HepG2 (cell line): Measurements from ENCODE around the gene SMIM12. TPM values are rescaled to one million over a fixed set of nuclear protein-coding genes. Genes with fewer than 3 reads are reported as not detected.

ENCODE experiments used
- ATAC-seq: fragments of 200-7000 bp; cut with Tn5 transposase; 3 replicates; pipeline ENCODE4 v1.9.1; 2020; ENCODE audit warnings: mild to moderate bottlenecking, moderate library complexity
- BruUV-seq: library from RNA; stranded (reverse); fragments of 400-500 nt; replicated peaks from 2 replicates; lab custom pipeline; 2021; lab: Mats Ljungman, UMichigan
- CTCF ChIA-PET: fragments of 300-600 bp; formaldehyde crosslinking; extraction: SDS; loops from one replicate; lab custom pipeline; 2021; ENCODE audit warnings: low total read pairs, inconsistent platforms, low intra/inter-chr PET ratio; lab: Yijun Ruan, JAX
- POLR2A ChIA-PET: fragments of 350-600 bp; sonication (Branson Sonifier 250); formaldehyde crosslinking; loops from one replicate; lab custom pipeline; 2020; ENCODE audit warnings: antibody characterized with exemption, inconsistent platforms; lab: Yijun Ruan, JAX
- DNase-seq: peaks from one replicate; pipeline ENCODE4 v3.0.0-alpha.2; 2015; ENCODE audit warnings: low spot score
- FAIRE-seq: peaks from 3 replicates; lab custom pipeline; 2011; peaks lifted over from hg19 to GRCh38; lab: Jason Lieb, UNC
- H2AFZ ChIP-seq: one replicate; pipeline ENCODE4 v1.6.1; 2011; ENCODE audit warnings: low read length, inconsistent platforms
- H3K27ac ChIP-seq: fragments of 300-600 bp; 3 replicates; pipeline ENCODE4 v1.8.0; 2011; ENCODE audit warnings: mixed run types, mild to moderate bottlenecking, mixed read lengths, low read length, inconsistent platforms; ENCODE audit not compliant: insufficient read depth; ENCODE audit errors: extremely low read length
- H3K27me3 ChIP-seq, 2 experiments: fragments of 200-600 bp in 1 of 2; 2 replicates in 1 of 2; 3 replicates in 1 of 2; pipeline versions ENCODE4 v1.6.0 to v1.8.0; 2011; ENCODE audit warnings: low read length in 2 of 2, mild to moderate bottlenecking in 2 of 2, moderate library complexity in 2 of 2, inconsistent platforms in 1 of 2; ENCODE audit not compliant: insufficient read depth in 2 of 2, control insufficient read depth in 1 of 2
- H3K36me3 ChIP-seq, 2 experiments: fragments of 200-600 bp in 1 of 2; replicated peaks in 1 of 2; 2 replicates in 1 of 2; 3 replicates in 1 of 2; pipeline versions ENCODE4 v1.5.1 to v1.8.0; 2011; ENCODE audit warnings: low read length in 2 of 2, inconsistent platforms in 1 of 2; ENCODE audit not compliant: insufficient read depth in 2 of 2, control insufficient read depth in 1 of 2
- H3K4me1 ChIP-seq: 2 replicates; pipeline ENCODE4 v1.5.1; 2012; ENCODE audit warnings: low read length, inconsistent platforms; ENCODE audit not compliant: insufficient read depth
- H3K4me2 ChIP-seq: 2 replicates; pipeline ENCODE4 v1.6.0; 2011; ENCODE audit warnings: low read depth, low read length, inconsistent platforms
- H3K4me3 ChIP-seq, 3 experiments: fragments of 200-600 bp in 1 of 3; sonication (generic), shearing (Covaris generic) in 1 of 3; replicated peaks in 1 of 3; 2 replicates each; pipeline ENCODE4 v1.5.1; 2011 to 2016; ENCODE audit warnings: low read length in 3 of 3, inconsistent platforms in 2 of 3, low read depth in 2 of 3, mild to moderate bottlenecking in 2 of 3, control low read depth in 1 of 3, mixed read lengths in 1 of 3; ENCODE audit not compliant: insufficient read depth in 1 of 3
- H3K79me2 ChIP-seq: one replicate; pipeline ENCODE4 v1.6.1; 2011; ENCODE audit warnings: low read length, inconsistent platforms; ENCODE audit not compliant: insufficient read depth
- H3K9ac ChIP-seq: 2 replicates; pipeline ENCODE4 v1.6.0; 2011; ENCODE audit warnings: mild to moderate bottlenecking, low read depth, low read length, inconsistent platforms; ENCODE audit not compliant: insufficient read depth
- H3K9me3 ChIP-seq: 2 replicates; pipeline ENCODE4 v1.5.1; 2012; ENCODE audit warnings: mild to moderate bottlenecking, low read length
- H4K20me1 ChIP-seq: 2 replicates; pipeline ENCODE4 v1.6.0; 2011; ENCODE audit warnings: inconsistent platforms, mild to moderate bottlenecking, low read length, moderate library complexity; ENCODE audit not compliant: insufficient read depth
- DNMT3B ChIP-seq: conservative IDR thresholded peaks from 2 replicates; pipeline ENCODE4 v1.6.1; 2016; ENCODE audit warnings: missing biosample characterization, control low read depth
- DR1 ChIP-seq: sonication (generic); formaldehyde crosslinking; IDR thresholded peaks from 2 replicates; pipeline ENCODE4 v1.8.0; 2021; ENCODE audit warnings: mild to moderate bottlenecking, missing genetic modification reagents, inconsistent platforms
- POLR2A ChIP-seq, 2 experiments: IDR thresholded peaks; 2 replicates each; pipeline ENCODE4 v1.6.1; 2011; ENCODE audit warnings: low read depth in 2 of 2, low read length in 2 of 2, mild to moderate bottlenecking in 1 of 2, moderate library complexity in 1 of 2; ENCODE audit not compliant: insufficient read depth in 1 of 2
- ZNF317 ChIP-seq: sonication (generic); formaldehyde crosslinking; IDR thresholded peaks from 2 replicates; pipeline ENCODE4 v1.5.0; 2020; ENCODE audit warnings: mild to moderate bottlenecking, missing genetic modification reagents
- ZNF629 ChIP-seq: sonication (generic); formaldehyde crosslinking; conservative IDR thresholded peaks from 2 replicates; pipeline ENCODE4 v1.5.0; 2020; ENCODE audit warnings: missing genetic modification reagents
- ZNF75D ChIP-seq: sonication (generic); formaldehyde crosslinking; IDR thresholded peaks from 2 replicates; pipeline ENCODE4 v1.8.1; 2023; ENCODE audit warnings: missing genetic modification reagents, mild to moderate bottlenecking, borderline replicate concordance
- WGBS: methylation state at CpG from one replicate; pipeline ENCODE4 v1.1.6; 2017; ENCODE audit warnings: low lambda C conversion rate; 5-methylcytosine and 5-hydroxymethylcytosine counted together
- in situ Hi-C: cut with HindIII; loops from 2 replicates; pipeline ENCODE4 v1.10.0; 2017; ENCODE audit warnings: low pct_unique_long_range_greater_than_20kb; ENCODE audit not compliant: extremely low pct_ligation_motif_present
- intact Hi-C: fragments of 100-400 bp; cut with micrococcal nuclease; formaldehyde crosslinking; loops from one replicate; pipeline ENCODE4 v1.10.0; 2022; ENCODE audit not compliant: unreplicated experiment
- polyA plus RNA-seq, 8 experiments: library from polyadenylated mRNA; depleted of rRNA in 3 of 8; stranded (reverse) in 7 of 8; unstranded in 1 of 8; fragments of >200 nt; fragmentation: Illumina TruSeq in 4 of 8; extraction: Trizol in 4 of 8; gene quantifications; 2 replicates each; pipeline versions ENCODE4 v1.2.1 to v1.2.3, GENCODE V29; 2011 to 2016; ENCODE audit warnings: low read depth in 4 of 8, missing spikeins in 1 of 8, mixed read lengths in 1 of 8; ENCODE audit not compliant: insufficient read depth in 1 of 8
- total RNA-seq, 5 experiments: library from RNA; depleted of rRNA; stranded (reverse); fragments of >200 nt; fragmentation: Illumina TruSeq; extraction: Trizol; gene quantifications; 2 replicates each; pipeline ENCODE4 v1.2.3, GENCODE V29; 2016; ENCODE audit warnings: low read depth in 1 of 5
- TF ChIP-seq, protein P1 (sequence below): sonication (generic); formaldehyde crosslinking; IDR thresholded peaks from 2 replicates; pipeline ENCODE4 v1.4.0; 2020; ENCODE audit warnings: missing genetic modification reagents, mild to moderate bottlenecking, borderline replicate concordance
- TF ChIP-seq, protein P2 (sequence below): sonication (generic); formaldehyde crosslinking; IDR thresholded peaks from 2 replicates; pipeline ENCODE4 v1.4.0; 2020; ENCODE audit warnings: low read depth, mild to moderate bottlenecking, missing genetic modification reagents

Gene SMIM12
- total and polyA plus RNA-seq, 2 of the 13 experiments (the other 11 are each of a cell fraction or from before 2014, with no cell fraction given), result 20.1 to 41.3 TPM

DNA sequence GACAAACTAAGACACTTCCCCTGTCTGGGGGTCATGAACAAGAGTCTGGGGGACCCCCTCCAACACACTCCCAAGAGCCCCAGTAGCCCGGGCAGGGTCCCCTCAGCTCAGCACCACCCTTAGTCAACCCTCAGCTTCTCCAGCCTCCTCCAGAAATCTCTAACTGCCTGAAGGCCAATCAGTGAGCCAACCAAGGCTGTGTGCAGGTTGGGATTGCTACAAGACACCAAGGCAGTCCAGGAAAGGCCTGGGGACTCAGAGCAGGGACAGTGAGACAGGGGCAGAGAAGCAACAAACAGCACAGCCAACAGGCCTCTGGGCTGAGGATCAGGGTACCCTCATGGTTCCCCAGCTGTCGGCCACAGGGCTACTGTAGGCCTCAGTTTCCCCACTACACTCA is 13.3 kb downstream of the SMIM12 start:
- Histone ChIP-seq H2AFZ (no peak overlapping the region), H3K36me3 (0 out of 5 replicates have a peak, but pooled peaks cover 0 to 3% of the 10 kb centered on the region in 2 experiments), H3K9me3 (no peaks in the 10 kb centered on the region), H3K4me3 (no peak overlapping the region), H3K79me2 (no peaks in the 10 kb centered on the region), H3K27me3 (no peaks in the 10 kb centered on the region), H3K4me2 (no peak overlapping the region), H4K20me1 (no peaks in the 10 kb centered on the region; the same call in 1 of the 2 replicates), H3K27ac (no peak overlapping the region), H3K9ac (no peak overlapping the region), H3K4me1 (peaks cover 51% of the 10 kb centered on the region)
- no peak for TF ChIP-seq POLR2A (IDR thresholded peaks at IDR 0.05; ENCODE audit: insufficient read depth in 1 of 2, low read depth in 2 of 2, low read length in 2 of 2)
- no peak for TF ChIP-seq ZNF75D (CRISPR knock-in tag)
- no peak for TF ChIP-seq DNMT3B
- TF ChIP-seq, protein P1, sequence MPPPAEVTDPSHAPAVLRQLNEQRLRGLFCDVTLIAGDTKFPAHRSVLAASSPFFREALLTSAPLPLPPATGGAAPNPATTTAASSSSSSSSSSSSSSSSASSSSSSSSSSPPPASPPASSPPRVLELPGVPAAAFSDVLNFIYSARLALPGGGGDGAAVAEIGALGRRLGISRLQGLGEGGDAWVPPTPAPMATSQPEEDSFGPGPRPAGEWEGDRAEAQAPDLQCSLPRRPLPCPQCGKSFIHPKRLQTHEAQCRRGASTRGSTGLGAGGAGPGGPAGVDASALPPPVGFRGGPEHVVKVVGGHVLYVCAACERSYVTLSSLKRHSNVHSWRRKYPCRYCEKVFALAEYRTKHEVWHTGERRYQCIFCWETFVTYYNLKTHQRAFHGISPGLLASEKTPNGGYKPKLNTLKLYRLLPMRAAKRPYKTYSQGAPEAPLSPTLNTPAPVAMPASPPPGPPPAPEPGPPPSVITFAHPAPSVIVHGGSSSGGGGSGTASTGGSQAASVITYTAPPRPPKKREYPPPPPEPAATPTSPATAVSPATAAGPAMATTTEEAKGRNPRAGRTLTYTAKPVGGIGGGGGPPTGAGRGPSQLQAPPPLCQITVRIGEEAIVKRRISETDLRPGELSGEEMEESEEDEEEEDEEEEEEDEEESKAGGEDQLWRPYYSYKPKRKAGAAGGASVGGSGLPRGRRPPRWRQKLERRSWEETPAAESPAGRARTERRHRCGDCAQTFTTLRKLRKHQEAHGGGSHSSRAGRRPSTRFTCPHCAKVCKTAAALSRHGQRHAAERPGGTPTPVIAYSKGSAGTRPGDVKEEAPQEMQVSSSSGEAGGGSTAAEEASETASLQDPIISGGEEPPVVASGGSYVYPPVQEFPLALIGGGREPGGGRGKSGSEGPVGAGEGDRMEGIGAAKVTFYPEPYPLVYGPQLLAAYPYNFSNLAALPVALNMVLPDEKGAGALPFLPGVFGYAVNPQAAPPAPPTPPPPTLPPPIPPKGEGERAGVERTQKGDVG, result no peak
- TF ChIP-seq, protein P2, sequence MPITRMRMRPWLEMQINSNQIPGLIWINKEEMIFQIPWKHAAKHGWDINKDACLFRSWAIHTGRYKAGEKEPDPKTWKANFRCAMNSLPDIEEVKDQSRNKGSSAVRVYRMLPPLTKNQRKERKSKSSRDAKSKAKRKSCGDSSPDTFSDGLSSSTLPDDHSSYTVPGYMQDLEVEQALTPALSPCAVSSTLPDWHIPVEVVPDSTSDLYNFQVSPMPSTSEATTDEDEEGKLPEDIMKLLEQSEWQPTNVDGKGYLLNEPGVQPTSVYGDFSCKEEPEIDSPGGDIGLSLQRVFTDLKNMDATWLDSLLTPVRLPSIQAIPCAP (CRISPR knock-in tag), result no peak
- no peak for TF ChIP-seq DR1
- no peak for TF ChIP-seq ZNF317 (CRISPR knock-in tag)
- TF ChIP-seq ZNF629, result no peak
- no TSS peak for BruUV-seq
- ChIA-PET POLR2A (interaction anchor here (1.4 to 1.5 kb wide), 2 partner anchors 13 to 20 kb away, joined by 5 to 10 read pairs; partner anchors contain the start of gene SMIM12), CTCF (no interaction called here)
- ATAC-seq, result peak; percentile 27
- 80% methylated on average over 1 of the region's 2 CpGs for WGBS
- in situ Hi-C loops, result no loop called here
- no peak for FAIRE-seq
- intact Hi-C loops, result no loop called here
- no peak for DNase-seq
